Stimulated activated CD8-positive, alpha-beta memory T cell treated with anti-CD3 and anti-CD28 coated beads, Interleukin-2, amount 100 ng/mL, for 1 hour (primary cell): ENCODE measurements around the gene ADH4.
"Not testable (repeated sequence)": the region's sequence is repeated elsewhere in the genome, so short reads cannot be mapped to it uniquely, and the experiment has no call there.

Experiments used
- DNase-seq, 2 donors: peaks; one replicate each; pipeline ENCODE4 v3.0.0-alpha.2; 2020; ENCODE audit warnings: low read depth in 2 of 2

ADH4 gene

DNA sequence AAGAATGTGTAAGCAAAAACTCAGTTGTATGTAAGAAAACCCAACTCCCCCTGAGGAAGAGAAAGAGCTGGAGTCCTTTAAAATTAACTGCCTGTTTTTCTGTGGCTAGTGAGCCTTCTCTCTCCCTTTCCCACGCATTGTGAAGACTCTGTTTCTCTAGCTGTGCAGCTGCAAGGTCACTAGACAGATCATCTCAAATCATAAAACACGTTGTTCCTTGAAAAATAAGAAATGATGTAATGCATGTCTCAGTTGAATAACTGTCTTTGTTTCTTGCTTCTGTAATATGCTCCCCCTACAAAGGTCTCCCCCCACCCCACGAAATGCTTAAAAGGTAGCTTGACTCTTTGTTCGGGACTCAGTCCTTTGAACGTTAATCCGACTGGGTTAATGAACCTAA, 63.2 kb downstream of the ADH4 start:
- DNase-seq: not testable (repeated sequence)

- DNase-seq: no peak
Measured at GRCh38 chr4:99079625-99080295, 64.3 kb downstream of the ADH4 start.

DNA sequence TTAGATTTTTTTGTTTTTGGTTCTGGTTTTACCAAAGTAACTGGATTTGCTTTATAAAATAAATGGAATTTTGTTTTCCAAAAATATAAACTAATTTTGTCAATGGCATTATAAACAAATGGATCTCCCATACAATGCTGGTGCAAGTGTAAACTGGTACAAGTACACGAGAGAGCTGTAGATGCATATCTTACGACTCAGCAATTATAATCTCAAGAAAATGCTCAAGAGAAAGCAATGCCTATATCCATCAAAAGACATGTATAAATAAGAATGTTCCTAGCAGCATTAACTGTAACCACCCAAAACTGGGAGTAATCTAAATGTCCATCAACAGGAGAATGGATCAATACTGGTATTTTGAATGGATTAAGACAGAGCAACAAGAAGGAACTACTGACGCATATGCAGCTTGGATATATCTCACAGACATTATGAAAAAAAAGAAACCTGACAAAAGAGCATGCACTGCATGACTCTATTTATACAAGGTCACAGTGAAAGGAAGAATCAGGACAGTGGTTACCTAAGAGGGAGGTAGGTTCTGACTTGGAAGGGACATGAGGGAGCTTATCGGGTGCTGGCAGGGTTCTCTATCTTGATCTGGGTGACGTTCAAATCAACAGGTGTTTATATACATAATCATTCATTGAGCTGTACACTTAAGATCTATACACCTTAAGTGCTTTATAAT, 65.0 kb downstream of the ADH4 start:
- DNase-seq: no peak

- DNase-seq: no peak
Measured at GRCh38 chr4:99078336-99078735, 65.8 kb downstream of the ADH4 start.

- no peak for DNase-seq
Measured at GRCh38 chr4:99077177-99077576, 66.9 kb downstream of the ADH4 start.

DNA sequence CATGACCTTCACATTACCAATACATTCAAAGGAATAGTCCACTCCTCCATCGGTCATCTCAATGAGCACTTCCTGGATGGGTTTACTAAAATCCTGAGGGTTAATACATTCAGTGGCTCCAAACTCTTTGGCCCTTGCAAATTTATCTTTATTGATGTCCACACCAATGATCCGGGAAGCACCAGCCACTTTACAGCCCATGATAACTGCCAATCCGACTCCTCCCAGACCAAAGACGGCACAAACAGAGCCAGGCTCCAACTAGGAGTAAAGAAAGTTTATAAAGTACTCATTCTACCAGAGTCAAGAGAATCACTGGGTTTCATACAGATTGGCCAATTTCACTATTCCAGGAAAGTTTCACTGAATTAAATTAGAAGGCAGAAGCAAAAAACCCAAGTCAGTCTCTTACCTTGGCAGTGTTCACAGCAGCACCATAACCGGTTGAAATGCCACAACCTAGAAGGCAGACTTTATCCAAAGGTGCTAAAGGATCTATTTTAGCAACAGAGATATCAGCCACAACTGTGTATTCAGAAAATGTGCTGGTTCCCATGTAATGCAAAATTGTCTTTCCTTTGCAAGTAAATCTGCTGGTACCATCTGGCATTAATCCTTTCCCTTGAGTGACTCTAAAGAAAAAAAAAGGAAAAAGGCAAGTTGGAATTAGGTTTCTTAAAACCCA, 67.7 kb downstream of the ADH4 start:
- DNase-seq: no peak

GRCh38 chr4:99074816-99075215, 69.3 kb downstream of the ADH4 start:
- no peak for DNase-seq
